Ovary (tissue), 9 donors: ENCODE measurements around the gene RIN1. TPM values are rescaled to one million over a fixed set of nuclear protein-coding genes. Genes with fewer than 3 reads are reported as not detected.

Source experiments
- DNase-seq, 5 donors: peaks; one replicate each; pipeline ENCODE4 v3.0.0-alpha.2; 2019 to 2020
- H3K27ac ChIP-seq, 2 donors: fragments of 200-600 bp; one replicate each; pipeline versions ENCODE4 v1.5.1 to v1.8.0; 2019 to 2022
- H3K27me3 ChIP-seq: fragments of 200-600 bp; one replicate; pipeline ENCODE4 v1.8.0; 2022
- H3K36me3 ChIP-seq: fragments of 200-600 bp; sonication (generic); one replicate; pipeline ENCODE4 v1.5.1; 2019
- H3K4me1 ChIP-seq: one replicate; pipeline ENCODE4 v1.8.1; 2013; ENCODE audit warnings: mild to moderate bottlenecking, moderate library complexity; ENCODE audit not compliant: insufficient read depth
- H3K4me3 ChIP-seq: fragments of 200-600 bp; sonication (generic); one replicate; pipeline ENCODE4 v1.5.1; 2017
- H3K9me3 ChIP-seq, 2 donors: fragments of 200-600 bp in 1 of 2; sonication (generic) in 1 of 2; one replicate each; pipeline versions ENCODE4 v1.5.1 to v1.8.1; 2013 to 2019; ENCODE audit warnings: mild to moderate bottlenecking in 1 of 2, moderate library complexity in 1 of 2
- CTCF ChIP-seq, 3 donors: fragments of 450-650 bp in 2 of 3; fragments of 200-600 bp in 1 of 3; IDR thresholded peaks; one replicate each; pipeline versions ENCODE4 v1.5.1 to v1.8.0; 2016 to 2022; ENCODE audit warnings: antibody characterized with exemption in 3 of 3, mild to moderate bottlenecking in 1 of 3
- EP300 ChIP-seq: sonication (generic); formaldehyde crosslinking; IDR thresholded peaks from one replicate; pipeline ENCODE4 v1.6.1; 2017; ENCODE audit warnings: antibody characterized with exemption
- POLR2A ChIP-seq: fragments of 450-650 bp; IDR thresholded peaks from one replicate; pipeline ENCODE4 v1.6.1; 2017; ENCODE audit warnings: antibody characterized with exemption, mild to moderate bottlenecking, moderate library complexity
- WGBS, 3 donors: extraction: QIAGEN DNeasy Blood & Tissue Kit in 1 of 3; methylation state at CpG; one replicate each; pipeline versions ENCODE4 v1.1.5 to v1.1.7; 2013 to 2017; 5-methylcytosine and 5-hydroxymethylcytosine counted together
- intact Hi-C, 4 donors: fragments of 100-400 bp; cut with DNase I; formaldehyde crosslinking; loops; one replicate each; pipeline versions ENCODE4 v1.11.0 to v1.15.1; 2022 to 2023
- polyA plus RNA-seq, 2 donors: library from polyadenylated mRNA; stranded (reverse); fragments of 200-250 nt in 1 of 2; fragments of 350-450 nt in 1 of 2; fragmentation: Illumina TruSeq in 1 of 2; extraction: RNeasy Lipid Tissue Mini Kit (QIAGEN cat#74804) in 1 of 2; gene quantifications; one replicate each; pipeline ENCODE4 v1.2.3, GENCODE V29; 2013 to 2014
- total RNA-seq, 7 donors: library from RNA; depleted of rRNA in 2 of 7; stranded (reverse); fragments of >200 nt in 2 of 7; fragmentation: NEBNext Ultra II Directional in 3 of 7; extraction: Animal tissue kit (Norgen Biotek cat#: 25700) in 3 of 7; gene quantifications; one replicate each; pipeline versions ENCODE4 v1.1.0 to v1.2.4, GENCODE V29; 2016 to 2023
- donor health status: DM: no; HTN: no; CAD: no; lungs with moderate emphysema.
- donor health status: DM: no; HTN: no; CAD: no.
- donor health status: Bipolar disorder and iron deficiency.
- donor health status: DM: yes; HTN: yes; CAD: no.
- donor health status: DM: no; HTN: no; CAD: no.
- donor health status: DM: yes; HTN: yes; CAD: no.

Gene RIN1
- total and polyA plus RNA-seq, 9 donors = 0.52 to 9.5 (median 5.0) TPM

- Histone ChIP-seq H3K36me3 (no peaks in the 10 kb centered on the region), H3K27me3 (no peaks in the 10 kb centered on the region), H3K4me3 (no peak overlapping the region), H3K9me3 (no peaks in the 10 kb centered on the region), H3K27ac (no peak overlapping the region), H3K4me1 (no peaks in the 10 kb centered on the region)
- no peak for TF ChIP-seq POLR2A
- TF ChIP-seq CTCF (IDR thresholded peaks at IDR 0.05) = no peak
- whole genome bisulfite sequencing, 3 donors = 86 to 91% (median 89%) methylated on average over 8 of the region's 8 CpGs
- intact Hi-C loops = no loop called here
- no peak for DNase-seq
These were observed 30.7 kb upstream of the RIN1 start for GRCh38 chr11:66366844-66367477.

- TF ChIP-seq POLR2A = no peak
- TF ChIP-seq CTCF (IDR thresholded peaks at IDR 0.05) = no peak
- no peak for TF ChIP-seq EP300
- Histone ChIP-seq H3K4me1 (no peaks in the 10 kb centered on the region), H3K4me3 (no peak overlapping the region), H3K27ac (no peak overlapping the region), H3K36me3 (no peaks in the 10 kb centered on the region), H3K9me3 (no peaks in the 10 kb centered on the region), H3K27me3 (no peaks in the 10 kb centered on the region)
- intact Hi-C loops = no loop called here
- 54 to 68% (median 55%) methylated on average over 13 to 14 of the region's 14 CpGs for WGBS, 3 donors
- peak in 1 of 5 donors; percentile 35 for DNase-seq
These were observed 29.7 kb upstream of the RIN1 start for GRCh38 chr11:66365711-66366619.

- peak in 1 of 5 donors; percentile 29 for DNase-seq
- no peaks in the 10 kb centered on the region for H3K36me3 ChIP-seq
- TF ChIP-seq EP300 (no peak), CTCF (IDR thresholded peaks at IDR 0.05) (no peak), POLR2A (no peak)
- WGBS, 3 donors = 82 to 92% (median 90%) methylated on average over 6 of the region's 6 CpGs
- no peaks in the 10 kb centered on the region for H3K4me1 ChIP-seq
- no peaks in the 10 kb centered on the region for H3K27me3 ChIP-seq
- H3K4me3 ChIP-seq = no peak overlapping the region
- no peaks in the 10 kb centered on the region for H3K9me3 ChIP-seq
- intact Hi-C loops = no loop called here
- H3K27ac ChIP-seq = no peak overlapping the region
These were observed 28.9 kb upstream of the RIN1 start for GRCh38 chr11:66365166-66365565.

- H3K27ac ChIP-seq = no peak overlapping the region
- no peak for TF ChIP-seq POLR2A
- TF ChIP-seq EP300 = no peak
- no peak for TF ChIP-seq CTCF (IDR thresholded peaks at IDR 0.05)
- no peaks in the 10 kb centered on the region for H3K27me3 ChIP-seq
- H3K4me1 ChIP-seq = no peaks in the 10 kb centered on the region
- no peaks in the 10 kb centered on the region for H3K36me3 ChIP-seq
- intact Hi-C loops = no loop called here
- WGBS, 3 donors = 68 to 73% (median 71%) methylated on average over 15 of the region's 15 CpGs
- no peak overlapping the region for H3K4me3 ChIP-seq
- H3K9me3 ChIP-seq = no peaks in the 10 kb centered on the region
- DNase-seq = peak in 1 of 5 donors; percentile 43
These were observed 27.7 kb upstream of the RIN1 start for GRCh38 chr11:66363805-66364535.
